IMR-90 (cell line): ENCODE measurements around the gene TNS3. TPM values are rescaled to one million over a fixed set of nuclear protein-coding genes. Genes with fewer than 3 reads are reported as not detected.

Experiments used
- ATAC-seq: fragments of 200-7000 bp; cut with Tn5 transposase; 2 replicates; pipeline ENCODE4 v1.9.1; 2020; ENCODE audit warnings: low read depth, mild to moderate bottlenecking, moderate library complexity
- BruUV-seq: library from RNA; stranded (reverse); fragments of 400-500 nt; replicated peaks from 2 replicates; lab custom pipeline; 2021; lab: Mats Ljungman, UMichigan
- CTCF ChIA-PET: fragments of 300-600 bp; formaldehyde crosslinking; extraction: SDS; loops from one replicate; lab custom pipeline; 2021; ENCODE audit warnings: antibody characterized with exemption; lab: Yijun Ruan, JAX
- POLR2A ChIA-PET: fragments of 300-600 bp; sonication (Branson Sonifier 250); formaldehyde crosslinking; loops from one replicate; lab custom pipeline; 2022; ENCODE audit warnings: antibody characterized with exemption; ENCODE audit not compliant: unreplicated experiment; lab: Charles Lee
- DNase-seq: peaks from one replicate; pipeline ENCODE4 v3.0.0; 2013
- H2AFZ ChIP-seq: replicated peaks from 2 replicates; pipeline ENCODE3; 2013; ENCODE audit warnings: low read length, mild to moderate bottlenecking; ENCODE audit not compliant: poor library complexity
- H2AK5ac ChIP-seq: 2 replicates; pipeline ENCODE4 v1.6.1; 2013; ENCODE audit warnings: low read depth, low read length, inconsistent platforms
- H2AK9ac ChIP-seq: replicated peaks from 2 replicates; pipeline ENCODE3; 2013; ENCODE audit warnings: mild to moderate bottlenecking, low read depth, low read length, moderate library complexity; ENCODE audit not compliant: poor library complexity
- H2BK120ac ChIP-seq: 2 replicates; pipeline ENCODE4 v1.6.1; 2013; ENCODE audit warnings: low read depth, low read length, inconsistent platforms
- H2BK15ac ChIP-seq: 3 replicates; pipeline ENCODE4 v1.6.1; 2013; ENCODE audit warnings: low read depth, low read length, inconsistent platforms
- H2BK20ac ChIP-seq: 2 replicates; pipeline ENCODE4 v1.6.1; 2013; ENCODE audit warnings: low read depth, mild to moderate bottlenecking, inconsistent platforms, low read length, moderate library complexity
- H2BK5ac ChIP-seq: 2 replicates; pipeline ENCODE4 v1.6.1; 2013; ENCODE audit warnings: mild to moderate bottlenecking, low read depth, low read length, inconsistent platforms; ENCODE audit not compliant: poor library complexity, severe bottlenecking
- H3K14ac ChIP-seq: replicated peaks from 2 replicates; pipeline ENCODE4 v1.6.1; 2013; ENCODE audit warnings: low read depth, low read length, inconsistent platforms
- H3K18ac ChIP-seq: 2 replicates; pipeline ENCODE4 v1.6.1; 2013; ENCODE audit warnings: low read depth, low read length, control low read depth
- H3K23ac ChIP-seq: 2 replicates; pipeline ENCODE4 v1.6.1; 2013; ENCODE audit warnings: low read depth, low read length, inconsistent platforms
- H3K27ac ChIP-seq: 2 replicates; pipeline ENCODE4 v1.5.1; 2013; ENCODE audit warnings: mild to moderate bottlenecking, control low read depth, low read length; ENCODE audit not compliant: insufficient read depth
- H3K27me3 ChIP-seq: 2 replicates; pipeline ENCODE4 v1.6.1; 2013; ENCODE audit warnings: low read length; ENCODE audit not compliant: control insufficient read depth, insufficient read depth
- H3K36me3 ChIP-seq: 2 replicates; pipeline ENCODE4 v1.6.1; 2013; ENCODE audit warnings: low read length, mixed read lengths; ENCODE audit not compliant: control insufficient read depth, insufficient read depth
- H3K4ac ChIP-seq: 2 replicates; pipeline ENCODE4 v1.6.1; 2013; ENCODE audit warnings: low read depth, low read length, inconsistent platforms
- H3K4me1 ChIP-seq: 2 replicates; pipeline ENCODE4 v1.6.1; 2013; ENCODE audit warnings: low read length, mixed read lengths; ENCODE audit not compliant: control insufficient read depth, insufficient read depth
- H3K4me2 ChIP-seq: 2 replicates; pipeline ENCODE4 v1.6.1; 2013; ENCODE audit warnings: low read depth, mild to moderate bottlenecking, control low read depth, low read length, moderate library complexity
- H3K4me3 ChIP-seq: 2 replicates; pipeline ENCODE4 v1.5.1; 2013; ENCODE audit warnings: low read depth, mild to moderate bottlenecking, control low read depth, low read length, moderate library complexity; ENCODE audit not compliant: insufficient read depth
- H3K56ac ChIP-seq: 2 replicates; pipeline ENCODE4 v1.6.1; 2013; ENCODE audit warnings: low read length, inconsistent platforms; ENCODE audit not compliant: insufficient read depth; ENCODE audit errors: extremely low read depth
- H3K79me1 ChIP-seq, 2 experiments: 2 replicates each; pipeline ENCODE4 v1.6.1; 2013; ENCODE audit warnings: low read length in 2 of 2, inconsistent platforms in 1 of 2, low read depth in 1 of 2
- H3K9ac ChIP-seq: 2 replicates; pipeline ENCODE4 v1.6.1; 2013; ENCODE audit warnings: low read depth, low read length, control low read depth
- H3K9me1 ChIP-seq: 2 replicates; pipeline ENCODE4 v1.6.1; 2013; ENCODE audit warnings: low read length, inconsistent platforms; ENCODE audit not compliant: insufficient read depth
- H3K9me3 ChIP-seq: 2 replicates; pipeline ENCODE4 v1.6.1; 2013; ENCODE audit warnings: low read length; ENCODE audit not compliant: control insufficient read depth, insufficient read depth
- H4K20me1 ChIP-seq: 2 replicates; pipeline ENCODE4 v1.6.1; 2013; ENCODE audit warnings: low read length, inconsistent platforms; ENCODE audit not compliant: insufficient read depth
- H4K5ac ChIP-seq: 2 replicates; pipeline ENCODE4 v1.6.1; 2013; ENCODE audit warnings: mild to moderate bottlenecking, low read depth, low read length, control low read depth
- H4K8ac ChIP-seq, 2 experiments: 2 replicates each; pipeline ENCODE4 v1.6.1; 2013; ENCODE audit warnings: low read depth in 2 of 2, low read length in 2 of 2, control low read depth in 1 of 2, inconsistent platforms in 1 of 2
- H4K91ac ChIP-seq: 2 replicates; pipeline ENCODE4 v1.6.1; 2013; ENCODE audit warnings: low read depth, low read length, inconsistent platforms; ENCODE audit not compliant: insufficient read depth
- BHLHE40 ChIP-seq: fragments of 150-350 bp; IDR thresholded peaks from 2 replicates; pipeline ENCODE4 v1.6.1; 2016; ENCODE audit warnings: mild to moderate bottlenecking, low read depth, low read length
- CEBPB ChIP-seq: IDR thresholded peaks from 2 replicates; pipeline ENCODE4 v1.6.1; 2012; ENCODE audit warnings: low read depth, low read length, improper control_type of control experiment
- CHD1 ChIP-seq: IDR thresholded peaks from 2 replicates; pipeline ENCODE4 v1.6.1; 2012; ENCODE audit warnings: low read depth, low read length, improper control_type of control experiment
- CTCF ChIP-seq: conservative IDR thresholded peaks from 2 replicates; pipeline ENCODE4 v1.5.1; 2012; ENCODE audit warnings: mild to moderate bottlenecking, low read depth, low read length, improper control_type of control experiment
- FOS ChIP-seq: fragments of 150-350 bp; IDR thresholded peaks from 2 replicates; pipeline ENCODE4 v1.6.1; 2016; ENCODE audit warnings: low read depth, low read length
- MAFK ChIP-seq: IDR thresholded peaks from 2 replicates; pipeline ENCODE4 v1.6.1; 2012; ENCODE audit warnings: low read depth, low read length, improper control_type of control experiment
- MAZ ChIP-seq: IDR thresholded peaks from 2 replicates; pipeline ENCODE4 v1.6.1; 2012; ENCODE audit warnings: low read depth, mild to moderate bottlenecking, low read length, improper control_type of control experiment, moderate library complexity, borderline replicate concordance
- MXI1 ChIP-seq: IDR thresholded peaks from 2 replicates; pipeline ENCODE4 v1.6.1; 2012; ENCODE audit warnings: low read depth, mild to moderate bottlenecking, low read length, moderate library complexity, borderline replicate concordance
- NFE2L2 ChIP-seq: fragments of 150-350 bp; IDR thresholded peaks from 2 replicates; pipeline ENCODE4 v1.6.1; 2016; ENCODE audit warnings: low read depth, mild to moderate bottlenecking, low read length
- POLR2A ChIP-seq: IDR thresholded peaks from 2 replicates; pipeline ENCODE4 v1.6.1; 2012; ENCODE audit warnings: mild to moderate bottlenecking, low read depth, low read length
- RCOR1 ChIP-seq: IDR thresholded peaks from 2 replicates; pipeline ENCODE4 v1.6.1; 2012; ENCODE audit warnings: mild to moderate bottlenecking, low read length, improper control_type of control experiment; ENCODE audit not compliant: insufficient replicate concordance
- USF2 ChIP-seq: fragments of 150-350 bp; IDR thresholded peaks from 2 replicates; pipeline ENCODE4 v1.6.1; 2017; ENCODE audit warnings: mild to moderate bottlenecking, antibody characterized with exemption, low read length, low read depth
- WGBS, 2 experiments: methylation state at CpG; one replicate each; pipeline versions ENCODE4 v1.1.5 to v1.1.7; 2013; ENCODE audit warnings: missing lambda C conversion rate in 2 of 2; ENCODE audit not compliant: insufficient read length in 1 of 2; ENCODE audit errors: extremely low coverage in 2 of 2; 5-methylcytosine and 5-hydroxymethylcytosine counted together
- dilution Hi-C: fragments of 300-500 bp; cut with HindIII; formaldehyde crosslinking; loops from one replicate; pipeline ENCODE4 v1.14.3; 2018; ENCODE audit warnings: low sequenced_read_pairs; ENCODE audit not compliant: unreplicated experiment
- in situ Hi-C: fragments of 300-500 bp; cut with MboI; formaldehyde crosslinking; loops from 3 replicates; pipeline ENCODE4 v1.14.3; 2019; ENCODE audit warnings: low sequenced_read_pairs, inconsistent platforms, mixed read lengths
- intact Hi-C: fragments of 100-400 bp; cut with micrococcal nuclease; formaldehyde crosslinking; loops from 2 replicates; pipeline ENCODE4 v1.10.0; 2022
- polyA plus RNA-seq, 3 experiments: library from polyadenylated mRNA; depleted of rRNA; stranded (reverse); fragments of >200 nt; gene quantifications; 2 replicates each; pipeline ENCODE4 v1.2.3, GENCODE V29; 2012; ENCODE audit warnings: low replicate concordance in 1 of 3
- total RNA-seq: library from RNA; depleted of rRNA; stranded (reverse); fragments of >200 nt; gene quantifications from 2 replicates; pipeline ENCODE4 v1.2.3, GENCODE V29; 2012
- TF ChIP-seq, protein P1 (sequence below): fragments of 150-350 bp; IDR thresholded peaks from 2 replicates; pipeline ENCODE4 v1.6.1; 2016; ENCODE audit warnings: low read depth, mild to moderate bottlenecking, low read length, moderate library complexity, borderline replicate concordance

Gene TNS3
- total and polyA plus RNA-seq, 2 of the 4 experiments (the other 2 are of a cell fraction), result 64.3 to 79.2 TPM

GRCh38 chr7:47471358-47471703 lies 110.6 kb downstream of the TNS3 start:
- no peak overlapping the region for H3K4me3 ChIP-seq
- H3K27me3 ChIP-seq, result no peaks in the 10 kb centered on the region
- H3K79me1 ChIP-seq, result peaks cover 39 to 86% of the 10 kb centered on the region in 2 experiments
- H4K91ac ChIP-seq, result no peak overlapping the region
- H3K23ac ChIP-seq, result no peak overlapping the region
- H3K9ac ChIP-seq, result no peak overlapping the region
- peaks cover 16% of the 10 kb centered on the region for H3K36me3 ChIP-seq
- H3K9me3 ChIP-seq, result no peaks in the 10 kb centered on the region
- dilution Hi-C loops, result no loop called here
- 92% methylated on average over 2 of the region's 9 CpGs; no CpG with 5 or more reads in 1 of the 2 experiments for WGBS, 2 experiments
- no peak overlapping the region for H3K18ac ChIP-seq
- no peak overlapping the region for H2BK15ac ChIP-seq
- H3K4me1 ChIP-seq, result peaks cover 16% of the 10 kb centered on the region
- H4K8ac ChIP-seq, result no peak overlapping the region
- no peak overlapping the region for H2AFZ ChIP-seq
- ChIA-PET CTCF (no interaction called here), POLR2A (no interaction called here)
- H2BK5ac ChIP-seq, result no peak overlapping the region
- DNase-seq (no peak), ATAC-seq (no peak)
- no peak for TF ChIP-seq BHLHE40
- no peak for TF ChIP-seq POLR2A
- no peak for TF ChIP-seq CTCF
- TF ChIP-seq USF2, result no peak
- TF ChIP-seq, protein P1, sequence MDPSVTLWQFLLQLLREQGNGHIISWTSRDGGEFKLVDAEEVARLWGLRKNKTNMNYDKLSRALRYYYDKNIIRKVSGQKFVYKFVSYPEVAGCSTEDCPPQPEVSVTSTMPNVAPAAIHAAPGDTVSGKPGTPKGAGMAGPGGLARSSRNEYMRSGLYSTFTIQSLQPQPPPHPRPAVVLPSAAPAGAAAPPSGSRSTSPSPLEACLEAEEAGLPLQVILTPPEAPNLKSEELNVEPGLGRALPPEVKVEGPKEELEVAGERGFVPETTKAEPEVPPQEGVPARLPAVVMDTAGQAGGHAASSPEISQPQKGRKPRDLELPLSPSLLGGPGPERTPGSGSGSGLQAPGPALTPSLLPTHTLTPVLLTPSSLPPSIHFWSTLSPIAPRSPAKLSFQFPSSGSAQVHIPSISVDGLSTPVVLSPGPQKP, result no peak
- no peak for TF ChIP-seq FOS
- no peak for TF ChIP-seq CHD1
- no peak for TF ChIP-seq CEBPB
- no peak for TF ChIP-seq MXI1
- TF ChIP-seq RCOR1, result no peak
- TF ChIP-seq MAZ, result no peak
- TF ChIP-seq MAFK, result no peak
- no peak for TF ChIP-seq NFE2L2
- H4K5ac ChIP-seq, result no peak overlapping the region
- no peak overlapping the region for H2BK20ac ChIP-seq
- H2BK120ac ChIP-seq, result no peak overlapping the region
- no peak overlapping the region for H2AK9ac ChIP-seq
- H3K4me2 ChIP-seq, result no peak overlapping the region
- no peak overlapping the region for H3K56ac ChIP-seq
- no peak overlapping the region for H3K14ac ChIP-seq
- BruUV-seq, result no TSS peak
- intact Hi-C loops, result no loop called here
- H2AK5ac ChIP-seq, result no peak overlapping the region
- H3K4ac ChIP-seq, result no peak overlapping the region
- H4K20me1 ChIP-seq, result peaks cover 60% of the 10 kb centered on the region
- in situ Hi-C loops, result no loop called here
- no peak overlapping the region for H3K27ac ChIP-seq
- peaks cover 29% of the 10 kb centered on the region for H3K9me1 ChIP-seq
